ENCODE results near the gene GRK6.

GRK6 gene

GRCh38 chr5:177487144-177487543 is 60.7 kb downstream of the GRK6 start:
- DNase-seq (ENCODE audit: low spot score), result no peak

DNA sequence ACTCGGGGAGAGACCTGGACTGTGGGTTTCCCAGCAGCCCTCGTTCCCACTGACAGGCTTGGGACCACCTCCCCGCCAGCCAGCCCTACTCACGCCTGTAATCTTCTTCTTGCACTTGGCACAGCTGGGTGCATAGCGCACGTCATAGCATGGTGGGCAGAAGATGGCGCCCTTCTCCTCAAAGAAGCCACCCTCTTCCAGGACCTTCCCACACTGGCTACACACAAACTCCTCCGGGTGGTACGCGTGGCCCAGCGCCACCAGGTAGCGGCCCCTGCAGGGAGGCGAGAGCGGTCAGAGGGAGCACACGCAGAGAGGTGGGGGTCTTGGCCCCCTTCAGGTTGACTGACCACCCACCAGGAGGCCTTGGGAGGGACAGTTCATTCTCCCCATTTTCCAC is 61.5 kb downstream of the GRK6 start:
- no peak for DNase-seq (ENCODE audit: low spot score)

DNA sequence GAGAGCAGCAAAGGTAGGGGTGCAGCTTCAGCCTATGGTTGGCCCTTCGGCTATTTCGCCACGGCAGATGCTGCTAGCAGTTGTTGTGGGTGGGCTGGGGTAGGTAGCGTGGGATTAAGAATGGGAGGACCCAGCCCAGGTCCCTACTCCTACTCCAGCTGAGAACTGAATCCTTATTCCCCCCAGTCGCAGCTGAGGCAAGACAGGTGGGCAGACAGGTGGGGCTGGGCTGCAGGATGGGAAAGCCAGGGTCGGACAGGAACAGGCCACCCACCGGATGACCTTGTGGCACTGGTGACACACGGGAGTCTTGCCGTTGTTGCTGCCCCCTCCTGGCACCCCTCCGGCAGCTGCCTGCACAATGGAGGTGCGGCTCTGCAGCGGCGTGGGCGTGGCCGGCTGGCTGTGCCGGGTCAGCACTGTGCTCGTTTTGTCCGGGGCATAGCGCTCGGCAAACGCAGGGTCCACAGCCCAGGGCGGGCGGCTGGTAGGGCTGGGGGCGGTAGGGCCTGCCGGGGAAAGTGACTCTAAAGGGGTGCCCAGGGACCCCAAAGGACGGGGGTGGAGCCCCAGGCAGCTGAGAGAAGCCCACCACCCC is 62.7 kb downstream of the GRK6 start:
- DNase-seq (ENCODE audit: low spot score), result no peak

DNA sequence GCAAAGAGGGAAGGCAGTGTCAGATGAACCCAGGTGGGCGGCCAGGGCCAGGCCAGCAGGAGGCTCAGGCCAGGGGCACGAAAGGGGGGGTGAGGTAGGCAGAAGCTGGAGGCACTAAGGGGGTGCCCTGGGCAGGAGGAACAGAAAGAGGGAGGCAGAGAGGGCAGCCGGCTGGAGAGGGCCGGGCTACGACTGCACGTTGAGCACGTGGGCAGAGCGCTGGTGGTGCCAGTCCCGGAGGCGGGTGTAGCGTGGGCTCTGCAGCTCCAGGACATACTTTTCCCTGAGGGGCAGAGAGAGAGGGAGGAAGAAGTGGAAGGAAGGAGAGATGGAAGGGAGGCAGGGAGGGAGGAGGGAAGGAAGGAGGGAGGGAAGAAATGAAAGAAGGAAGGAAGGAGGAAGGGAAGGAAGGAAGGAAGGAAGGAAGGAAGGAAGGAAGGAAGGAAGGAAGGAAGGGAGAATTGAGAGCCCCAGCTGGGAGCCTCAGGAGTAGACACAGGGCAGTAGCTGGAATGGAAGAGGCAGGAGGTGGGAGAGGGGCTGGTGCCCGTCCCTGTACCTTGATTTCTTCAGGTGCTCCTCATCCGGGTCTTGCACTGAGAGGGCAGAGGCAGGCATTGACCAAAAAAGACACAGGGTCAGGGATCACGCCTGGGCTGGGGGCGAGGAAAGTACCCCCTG is 64.0 kb downstream of the GRK6 start:
- DNase-seq (ENCODE audit: low spot score), result no peak

DNA sequence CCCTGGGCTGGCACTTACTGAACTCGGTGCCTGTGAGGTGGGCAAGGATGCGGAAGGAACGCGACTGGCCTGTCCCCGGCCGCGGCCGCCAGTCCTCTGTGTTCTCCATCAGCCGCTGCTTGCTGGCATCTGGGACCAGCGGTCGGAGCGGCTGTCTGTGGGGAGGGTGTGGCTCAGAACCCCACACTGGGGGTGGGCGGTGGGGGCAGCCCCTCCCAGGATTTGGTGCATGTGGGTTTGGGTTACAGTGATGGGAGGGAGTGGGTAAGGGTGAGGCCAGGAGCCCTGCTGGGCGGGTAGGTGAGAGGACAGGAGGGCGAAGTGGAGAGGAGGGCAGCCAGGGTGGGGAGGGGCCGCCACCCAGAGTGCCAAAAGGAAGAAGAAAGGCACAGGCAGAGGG is 64.5 kb downstream of the GRK6 start:
- no peak for DNase-seq (ENCODE audit: low spot score)

GRCh38 chr5:177491429-177491945 is 65.0 kb downstream of the GRK6 start:
- peak; percentile 93 for DNase-seq (ENCODE audit: low spot score)

GRCh38 chr5:177491983-177492746 is 65.7 kb downstream of the GRK6 start:
- DNase-seq (ENCODE audit: low spot score), result no peak
